ENCODE data around the gene QRICH2. TPM values are rescaled to one million over a fixed set of nuclear protein-coding genes. Genes with fewer than 3 reads are reported as not detected.

QRICH2 gene
- total RNA-seq, 1 experiment from 2014 or later: 1.5 TPM

DNA sequence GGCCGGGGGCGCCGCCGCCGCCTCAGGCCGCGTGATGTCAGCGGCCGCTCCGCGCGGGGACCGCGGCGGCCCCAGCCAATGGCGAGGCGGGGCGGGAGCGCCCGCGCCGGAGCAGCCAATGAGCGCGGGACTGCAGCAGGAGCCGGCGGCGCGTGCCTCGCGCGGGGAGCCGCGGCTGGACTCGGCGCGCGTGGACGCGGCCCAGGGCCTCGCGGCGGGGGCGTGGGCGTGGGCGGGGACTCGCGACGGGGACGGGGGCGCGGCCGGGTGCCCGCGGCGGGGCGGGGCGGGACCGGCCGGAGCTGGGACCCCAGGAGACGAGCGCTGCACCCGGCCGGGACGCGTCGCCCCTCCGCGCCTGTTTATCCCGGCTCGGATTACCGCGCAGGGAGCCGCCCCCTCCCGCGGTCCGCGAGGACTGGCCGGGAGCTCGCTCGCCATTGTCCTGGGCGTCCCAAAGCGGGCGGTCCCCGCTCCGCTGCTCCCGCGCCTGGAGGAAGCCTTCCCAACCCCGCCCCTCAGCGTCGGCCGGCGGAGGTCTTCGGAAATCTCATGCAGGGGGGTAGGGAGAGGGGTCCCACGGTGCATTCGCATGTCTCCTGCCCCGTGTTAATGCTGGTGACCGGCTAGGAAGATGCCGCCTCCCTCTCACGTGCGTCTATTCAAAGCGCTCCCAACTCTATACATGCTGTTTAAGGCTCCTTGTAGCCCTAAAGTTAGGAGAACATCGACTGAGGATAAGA, 67.4 kb downstream of the QRICH2 start, which contains the start of gene RNF157:
TSS of gene RNF157 (minus strand) at position 33 of the 743 bp plus-strand sequence. CDS start 253 bp downstream, outside the sequence.
- no peak for TF ChIP-seq CTCF (IDR thresholded peaks at IDR 0.05; ENCODE audit: insufficient read depth in 1 of 2, low read depth in 1 of 2, low read length in 1 of 2, severe bottlenecking in 1 of 2, unreplicated experiment in 1 of 2)
- Mint-ChIP-seq H3K4me1 (ENCODE audit: low read depth, unreplicated experiment) (peaks cover 22% of the 10 kb centered on the region), H3K9me3 (ENCODE audit: unreplicated experiment) (no peaks in the 10 kb centered on the region), H3K4me3 (ENCODE audit: unreplicated experiment) (peak within 1 kb of the TSS; percentile 92), H3K36me3 (ENCODE audit: insufficient read depth, unreplicated experiment) (no peaks in the 10 kb centered on the region), H3K27ac (ENCODE audit: unreplicated experiment) (peak within 1 kb of the TSS; percentile 80), H3K27me3 (ENCODE audit: insufficient read depth, unreplicated experiment) (no peaks in the 10 kb centered on the region)
- peak; percentile 79 to 84 for DNase-seq
- POLR2A ChIA-PET: interaction anchor here (0.5 to 1.6 kb wide), 4 partner anchors 18 to 385 kb away, joined by 3 to 9 read pairs (median 5); partner anchors contain the start of genes UBALD2 and WBP2
- Histone ChIP-seq H3K4me3 (ENCODE audit: low read depth, low read length) (peak within 1 kb of the TSS; percentile 53), H3K9me3 (no peaks in the 10 kb centered on the region), H3K36me3 (ENCODE audit: control insufficient read depth, insufficient read depth, low read length) (no peaks in the 10 kb centered on the region), H3K4me1 (peaks cover 31% of the 10 kb centered on the region), H3K27me3 (replicated peaks; ENCODE audit: control insufficient read depth, insufficient read depth, low read length) (no peaks in the 10 kb centered on the region)
- intact Hi-C loops (cut with micrococcal nuclease; ENCODE audit: unreplicated experiment): loop anchor here (2.0 kb wide), 1 partner anchor 18 kb away; no protein-coding TSS in a partner anchor
- CTCF ChIA-PET: interaction anchor here (0.5 to 1.8 kb wide), 2 partner anchors 39 to 108 kb away, joined by 3 to 9 read pairs; no protein-coding TSS in a partner anchor
- no TSS peak for BruUV-seq (replicated peaks)

- Mint-ChIP-seq H3K36me3 (ENCODE audit: insufficient read depth, unreplicated experiment) (no peaks in the 10 kb centered on the region), H3K9me3 (ENCODE audit: unreplicated experiment) (no peaks in the 10 kb centered on the region), H3K4me1 (ENCODE audit: low read depth, unreplicated experiment) (peaks cover 22% of the 10 kb centered on the region), H3K4me3 (ENCODE audit: unreplicated experiment) (peak overlapping the region; percentile 92), H3K27me3 (ENCODE audit: insufficient read depth, unreplicated experiment) (no peaks in the 10 kb centered on the region), H3K27ac (ENCODE audit: unreplicated experiment) (no peak overlapping the region)
- CTCF ChIA-PET: interaction anchor here (0.6 to 1.8 kb wide), 4 partner anchors 39 to 362 kb away, joined by 3 to 9 read pairs (median 6); no protein-coding TSS in a partner anchor
- POLR2A ChIA-PET: interaction anchor here (1.6 kb wide), 1 partner anchor 25 kb away, joined by 6 read pairs; the partner anchor contains the start of gene UBALD2
- DNase-seq: peak in 1 of 2 experiments; percentile 37
- no TSS peak for BruUV-seq (replicated peaks)
- peaks cover 31% of the 10 kb centered on the region for H3K4me1 ChIP-seq
- H3K4me3 ChIP-seq (ENCODE audit: low read depth, low read length): peak overlapping the region; percentile 53
- H3K27me3 ChIP-seq (replicated peaks; ENCODE audit: control insufficient read depth, insufficient read depth, low read length): no peaks in the 10 kb centered on the region
- H3K9me3 ChIP-seq: no peaks in the 10 kb centered on the region
- no peaks in the 10 kb centered on the region for H3K36me3 ChIP-seq (ENCODE audit: control insufficient read depth, insufficient read depth, low read length)
- intact Hi-C loops (cut with micrococcal nuclease; ENCODE audit: unreplicated experiment): loop anchor here (2.0 kb wide), 1 partner anchor 19 kb away; no protein-coding TSS in a partner anchor
- no peak for TF ChIP-seq CTCF (IDR thresholded peaks at IDR 0.05; ENCODE audit: insufficient read depth in 1 of 2, low read depth in 1 of 2, low read length in 1 of 2, severe bottlenecking in 1 of 2, unreplicated experiment in 1 of 2)
These were observed 68.4 kb downstream of the QRICH2 start for GRCh38 chr17:76239538-76240274.

All from Caco-2 (cell line).